H9 (cell line): ENCODE measurements around the gene RECQL. TPM values are rescaled to one million over a fixed set of nuclear protein-coding genes. Genes with fewer than 3 reads are reported as not detected.

Experiments
- DNase-seq: peaks from one replicate; pipeline ENCODE4 v3.0.0-alpha.2; 2017
- H2AFZ ChIP-seq: one replicate; pipeline ENCODE4 v1.6.1; 2013; ENCODE audit warnings: mild to moderate bottlenecking, low read length, control low read depth, moderate library complexity
- H2AK5ac ChIP-seq: 2 replicates; pipeline ENCODE4 v1.6.1; 2013; ENCODE audit warnings: low read length, control low read depth, mixed read lengths; ENCODE audit not compliant: insufficient read length
- H2BK120ac ChIP-seq: one replicate; pipeline ENCODE4 v1.6.1; 2013; ENCODE audit warnings: low read depth, mild to moderate bottlenecking, low read length, control low read depth, inconsistent platforms; ENCODE audit not compliant: poor library complexity, severe bottlenecking
- H2BK12ac ChIP-seq: 2 replicates; pipeline ENCODE4 v1.6.1; 2013; ENCODE audit warnings: low read length, control low read depth, mixed read lengths, low read depth; ENCODE audit not compliant: insufficient read length
- H2BK15ac ChIP-seq: 2 replicates; pipeline ENCODE4 v1.6.1; 2013; ENCODE audit warnings: low read depth, low read length, control low read depth
- H2BK20ac ChIP-seq: one replicate; pipeline ENCODE4 v1.6.1; 2013; ENCODE audit warnings: low read depth, mild to moderate bottlenecking, low read length, control low read depth, inconsistent platforms; ENCODE audit not compliant: poor library complexity, severe bottlenecking
- H2BK5ac ChIP-seq: 2 replicates; pipeline ENCODE4 v1.6.1; 2013; ENCODE audit warnings: low read length, control low read depth, mixed read lengths; ENCODE audit not compliant: insufficient read length
- H3K14ac ChIP-seq: 2 replicates; pipeline ENCODE4 v1.6.1; 2013; ENCODE audit warnings: low read length, control low read depth; ENCODE audit not compliant: insufficient read depth
- H3K18ac ChIP-seq: 2 replicates; pipeline ENCODE4 v1.6.1; 2013; ENCODE audit warnings: low read depth, mild to moderate bottlenecking, mixed read lengths, low read length, control low read depth; ENCODE audit not compliant: insufficient read length
- H3K23ac ChIP-seq: 2 replicates; pipeline ENCODE4 v1.6.1; 2013; ENCODE audit warnings: low read length, control low read depth, mixed read lengths, low read depth; ENCODE audit not compliant: insufficient read length
- H3K23me2 ChIP-seq: 2 replicates; pipeline ENCODE4 v1.6.1; 2013; ENCODE audit warnings: low read depth, mild to moderate bottlenecking, mixed read lengths, low read length, control low read depth; ENCODE audit not compliant: insufficient read length, poor library complexity, severe bottlenecking
- H3K27ac ChIP-seq: 2 replicates; pipeline ENCODE4 v1.5.1; 2013; ENCODE audit warnings: low read length, control low read depth, mixed read lengths, low read depth; ENCODE audit not compliant: insufficient read length
- H3K27me3 ChIP-seq: 2 replicates; pipeline ENCODE4 v1.6.1; 2013; ENCODE audit warnings: low read length, control low read depth, inconsistent platforms; ENCODE audit not compliant: insufficient read depth
- H3K4ac ChIP-seq: 2 replicates; pipeline ENCODE4 v1.6.1; 2013; ENCODE audit warnings: low read depth, mild to moderate bottlenecking, control low read depth, inconsistent platforms, low read length, moderate library complexity
- H3K4me1 ChIP-seq: 2 replicates; pipeline ENCODE4 v1.6.1; 2013; ENCODE audit warnings: low read length, control low read depth, inconsistent platforms; ENCODE audit not compliant: insufficient read depth
- H3K4me2 ChIP-seq: 2 replicates; pipeline ENCODE4 v1.6.1; 2013; ENCODE audit warnings: low read length, control low read depth, mixed read lengths; ENCODE audit not compliant: insufficient read length, insufficient read depth
- H3K56ac ChIP-seq: 2 replicates; pipeline ENCODE4 v1.6.1; 2013; ENCODE audit warnings: low read depth, mild to moderate bottlenecking, mixed read lengths, low read length, control low read depth; ENCODE audit not compliant: insufficient read length
- H3K79me1 ChIP-seq: 2 replicates; pipeline ENCODE4 v1.6.1; 2013; ENCODE audit warnings: low read depth, mild to moderate bottlenecking, moderate library complexity, low read length, control low read depth, inconsistent platforms; ENCODE audit not compliant: insufficient read depth, poor library complexity, severe bottlenecking
- H3K79me2 ChIP-seq: 2 replicates; pipeline ENCODE4 v1.6.1; 2013; ENCODE audit warnings: low read length, control low read depth, inconsistent platforms; ENCODE audit not compliant: insufficient read depth
- H3K9ac ChIP-seq: 2 replicates; pipeline ENCODE4 v1.6.1; 2013; ENCODE audit warnings: low read length, control low read depth, mixed read lengths; ENCODE audit not compliant: insufficient read length; ENCODE audit errors: extremely low read depth
- H3K9me3 ChIP-seq: one replicate; pipeline ENCODE4 v1.6.1; 2013; ENCODE audit warnings: low read depth, low read length, inconsistent platforms; ENCODE audit not compliant: control insufficient read depth
- H3T11ph ChIP-seq: one replicate; pipeline ENCODE4 v1.6.1; 2013; ENCODE audit warnings: mild to moderate bottlenecking, low read length, control low read depth, inconsistent platforms
- H4K20me1 ChIP-seq: one replicate; pipeline ENCODE4 v1.6.1; 2013; ENCODE audit not compliant: control insufficient read depth, insufficient read length, insufficient read depth
- H4K5ac ChIP-seq: 2 replicates; pipeline ENCODE4 v1.6.1; 2013; ENCODE audit warnings: low read depth, mild to moderate bottlenecking, mixed read lengths, low read length, control low read depth; ENCODE audit not compliant: insufficient read length
- H4K8ac ChIP-seq: replicated peaks from 2 replicates; pipeline ENCODE4 v1.6.1; 2013; ENCODE audit warnings: low read length, control low read depth, mixed read lengths, low read depth; ENCODE audit not compliant: insufficient read length
- H4K91ac ChIP-seq: 2 replicates; pipeline ENCODE4 v1.6.1; 2013; ENCODE audit warnings: low read depth, mild to moderate bottlenecking, moderate library complexity, mixed read lengths, low read length, control low read depth; ENCODE audit not compliant: insufficient read length
- H3K27ac Mint-ChIP-seq, 3 experiments: 2 replicates in 2 of 3; 3 replicates in 1 of 3; pipeline ENCODE4 v1.8.0; 2020 to 2021; ENCODE audit warnings: mixed read lengths in 3 of 3, mild to moderate bottlenecking in 1 of 3, moderate library complexity in 1 of 3
- H3K27me3 Mint-ChIP-seq: 2 replicates; pipeline ENCODE4 v1.8.0; 2021; ENCODE audit warnings: low read depth, mild to moderate bottlenecking, moderate library complexity, mixed read lengths
- H3K36me3 Mint-ChIP-seq, 3 experiments: 2 replicates in 2 of 3; 3 replicates in 1 of 3; pipeline ENCODE4 v1.8.0; 2020 to 2021; ENCODE audit warnings: low read depth in 3 of 3, mixed read lengths in 3 of 3; ENCODE audit not compliant: insufficient read depth in 1 of 3
- H3K4me1 Mint-ChIP-seq, 2 experiments: 2 replicates each; pipeline ENCODE4 v1.8.0; 2020; ENCODE audit warnings: mixed read lengths in 2 of 2
- H3K4me3 Mint-ChIP-seq, 2 experiments: 2 replicates in 1 of 2; 3 replicates in 1 of 2; pipeline ENCODE4 v1.8.0; 2020 to 2021; ENCODE audit warnings: mild to moderate bottlenecking in 2 of 2, mixed read lengths in 2 of 2, moderate library complexity in 1 of 2
- H3K9me3 Mint-ChIP-seq, 2 experiments: 2 replicates in 1 of 2; 3 replicates in 1 of 2; pipeline ENCODE4 v1.8.0; 2020; ENCODE audit warnings: mild to moderate bottlenecking in 2 of 2, mixed read lengths in 2 of 2, moderate library complexity in 1 of 2
- CTCF ChIP-seq: fragments of 200-600 bp; sonication (generic); conservative IDR thresholded peaks from 3 replicates; pipeline ENCODE4 v1.8.0; 2021; ENCODE audit warnings: antibody characterized with exemption, mild to moderate bottlenecking
- WGBS: extraction: QIAGEN DNeasy Blood & Tissue Kit; methylation state at CpG from one replicate; pipeline ENCODE4 v1.1.7; 2013; ENCODE audit warnings: missing lambda C conversion rate, low lambda C conversion rate, mixed read lengths; ENCODE audit not compliant: insufficient read length; ENCODE audit errors: extremely low coverage; 5-methylcytosine and 5-hydroxymethylcytosine counted together
- total RNA-seq: library from RNA; stranded (reverse); gene quantifications from 2 replicates; pipeline ENCODE4 v1.2.1, GENCODE V29; 2021

RECQL gene
- total RNA-seq, 1 experiment from 2014 or later: 41.0 TPM

- Histone ChIP-seq H3K4me2 (no peak overlapping the region), H3K27ac (no peak overlapping the region), H3K27me3 (no peaks in the 10 kb centered on the region), H2BK12ac (no peak overlapping the region), H4K20me1 (peaks cover 2% of the 10 kb centered on the region), H2AFZ (no peak overlapping the region), H3K79me1 (peaks cover 3% of the 10 kb centered on the region), H4K5ac (no peak overlapping the region), H2BK5ac (no peak overlapping the region), H3K23me2 (peaks cover 10% of the 10 kb centered on the region), H3K18ac (no peak overlapping the region), H2BK120ac (no peak overlapping the region), H3K23ac (no peak overlapping the region), H3K9me3 (no peaks in the 10 kb centered on the region), H3K14ac (no peak overlapping the region), H3K9ac (no peak overlapping the region), H2AK5ac (no peak overlapping the region), H4K8ac (no peak overlapping the region), H2BK15ac (no peak overlapping the region), H3K4me1 (no peaks in the 10 kb centered on the region), H2BK20ac (no peak overlapping the region), H3T11ph (no peak overlapping the region), H3K4ac (no peak overlapping the region), H4K91ac (no peak overlapping the region), H3K56ac (no peak overlapping the region), H3K79me2 (peaks cover 13% of the 10 kb centered on the region; the same call in 1 of the 2 replicates)
- WGBS: no CpG with 5 or more reads among the region's 2 CpGs
- no peak overlapping the region for H3K27ac Mint-ChIP-seq
- peaks cover 2 to 34% (median 30%) of the 10 kb centered on the region in 3 experiments; a peak in 6 of 7 replicates for H3K36me3 Mint-ChIP-seq
- no peak overlapping the region for H3K4me3 Mint-ChIP-seq
- no peak for DNase-seq
- no peak for TF ChIP-seq CTCF
- no peaks in the 10 kb centered on the region for H3K9me3 Mint-ChIP-seq
- no peaks in the 10 kb centered on the region for H3K27me3 Mint-ChIP-seq
- peaks cover 10 to 12% of the 10 kb centered on the region in 2 experiments for H3K4me1 Mint-ChIP-seq
Observed at GRCh38 chr12:21499765-21500164, 1.7 kb downstream of the RECQL start.
